Measurements from ENCODE around the gene FSTL5. TPM values are rescaled to one million over a fixed set of nuclear protein-coding genes. Genes with fewer than 3 reads are reported as not detected.

FSTL5 gene
- total and polyA plus RNA-seq, 2 experiments from 2014 or later, result 0.12 to 0.59 TPM

- no peaks in the 10 kb centered on the region for H3K36me3 ChIP-seq
- no peaks in the 10 kb centered on the region for H3K4me1 ChIP-seq (ENCODE audit: low read depth)
- DNase-seq (ENCODE audit: low read depth in 1 of 2, low spot score in 1 of 2), result no peak
- no peak overlapping the region for H3K4me3 ChIP-seq
- H3K27ac ChIP-seq, result no peak overlapping the region
- TF ChIP-seq CTCF (IDR thresholded peaks at IDR 0.05; ENCODE audit: low read depth, low read length), result no peak
- no peaks in the 10 kb centered on the region for H3K9me3 ChIP-seq (ENCODE audit: low read depth)
- H3K27me3 ChIP-seq, result no peaks in the 10 kb centered on the region
Observed at GRCh38 chr4:162046135-162046534, 117.7 kb downstream of the FSTL5 start.

- DNase-seq (ENCODE audit: low read depth in 1 of 2, low spot score in 1 of 2), result no peak
- Histone ChIP-seq H3K9me3 (ENCODE audit: low read depth) (no peaks in the 10 kb centered on the region), H3K27me3 (no peaks in the 10 kb centered on the region), H3K4me3 (no peak overlapping the region), H3K36me3 (no peaks in the 10 kb centered on the region), H3K27ac (no peak overlapping the region), H3K4me1 (ENCODE audit: low read depth) (no peaks in the 10 kb centered on the region)
- TF ChIP-seq CTCF (IDR thresholded peaks at IDR 0.05; ENCODE audit: low read depth, low read length), result no peak
Observed at GRCh38 chr4:162038112-162038511, 125.7 kb downstream of the FSTL5 start.

- no peak overlapping the region for H3K4me3 ChIP-seq
- peak in 1 of 2 donors; percentile 1 for DNase-seq (ENCODE audit: low read depth in 1 of 2, low spot score in 1 of 2)
- no peaks in the 10 kb centered on the region for H3K27me3 ChIP-seq
- TF ChIP-seq CTCF (IDR thresholded peaks at IDR 0.05; ENCODE audit: low read depth, low read length), result no peak
- H3K36me3 ChIP-seq, result no peaks in the 10 kb centered on the region
- H3K27ac ChIP-seq, result no peak overlapping the region
- no peaks in the 10 kb centered on the region for H3K4me1 ChIP-seq (ENCODE audit: low read depth)
- no peaks in the 10 kb centered on the region for H3K9me3 ChIP-seq (ENCODE audit: low read depth)
Observed at GRCh38 chr4:162017863-162018262, 145.9 kb downstream of the FSTL5 start.

GRCh38 chr4:162016991-162017390 lies 146.8 kb downstream of the FSTL5 start:
- Histone ChIP-seq H3K4me3 (no peak overlapping the region), H3K36me3 (no peaks in the 10 kb centered on the region), H3K4me1 (ENCODE audit: low read depth) (no peaks in the 10 kb centered on the region), H3K9me3 (ENCODE audit: low read depth) (no peaks in the 10 kb centered on the region), H3K27me3 (no peaks in the 10 kb centered on the region), H3K27ac (no peak overlapping the region)
- DNase-seq (ENCODE audit: low read depth in 1 of 2, low spot score in 1 of 2), result no peak
- TF ChIP-seq CTCF (IDR thresholded peaks at IDR 0.05; ENCODE audit: low read depth, low read length), result no peak

GRCh38 chr4:162016219-162016618 lies 147.6 kb downstream of the FSTL5 start:
- no peaks in the 10 kb centered on the region for H3K27me3 ChIP-seq
- H3K9me3 ChIP-seq (ENCODE audit: low read depth), result no peaks in the 10 kb centered on the region
- H3K27ac ChIP-seq, result no peak overlapping the region
- no peak for TF ChIP-seq CTCF (IDR thresholded peaks at IDR 0.05; ENCODE audit: low read depth, low read length)
- H3K4me3 ChIP-seq, result no peak overlapping the region
- no peaks in the 10 kb centered on the region for H3K36me3 ChIP-seq
- no peak for DNase-seq (ENCODE audit: low read depth in 1 of 2, low spot score in 1 of 2)
- no peaks in the 10 kb centered on the region for H3K4me1 ChIP-seq (ENCODE audit: low read depth)

GRCh38 chr4:162015090-162015489 lies 148.7 kb downstream of the FSTL5 start:
- Histone ChIP-seq H3K36me3 (no peaks in the 10 kb centered on the region), H3K4me1 (ENCODE audit: low read depth) (no peaks in the 10 kb centered on the region), H3K27me3 (no peaks in the 10 kb centered on the region), H3K4me3 (no peak overlapping the region), H3K27ac (no peak overlapping the region), H3K9me3 (ENCODE audit: low read depth) (no peaks in the 10 kb centered on the region)
- peak in 1 of 2 donors; percentile 7 for DNase-seq (ENCODE audit: low read depth in 1 of 2, low spot score in 1 of 2)
- no peak for TF ChIP-seq CTCF (IDR thresholded peaks at IDR 0.05; ENCODE audit: low read depth, low read length)
